WTC11 (cell line): Measurements from ENCODE around the gene KCNB1.

ENCODE experiments used
- CREM ChIP-seq: sonication (generic); formaldehyde crosslinking; IDR thresholded peaks from 2 replicates; pipeline ENCODE4 v1.8.1; 2022; ENCODE audit warnings: mild to moderate bottlenecking, missing genetic modification reagents, moderate library complexity
- FOXP1 ChIP-seq: sonication (generic); formaldehyde crosslinking; IDR thresholded peaks from 2 replicates; pipeline ENCODE4 v1.8.0; 2022; ENCODE audit warnings: missing genetic modification reagents, mild to moderate bottlenecking, moderate library complexity, borderline replicate concordance
- JUN ChIP-seq: sonication (generic); formaldehyde crosslinking; IDR thresholded peaks from 2 replicates; pipeline ENCODE4 v1.8.0; 2023; ENCODE audit warnings: mild to moderate bottlenecking, missing genetic modification reagents
- SP1 ChIP-seq: sonication (generic); formaldehyde crosslinking; conservative IDR thresholded peaks from 2 replicates; pipeline ENCODE4 v1.8.1; 2022; ENCODE audit warnings: missing genetic modification reagents
- ZNF423 ChIP-seq: fragments of 250-450 bp; sonication (Bioruptor Pico); IDR thresholded peaks from 2 replicates; pipeline ENCODE4 v2.1.2; 2022; ENCODE audit warnings: mild to moderate bottlenecking, moderate library complexity
- TF ChIP-seq, protein P1 (sequence below): sonication (generic); formaldehyde crosslinking; IDR thresholded peaks from 2 replicates; pipeline ENCODE4 v1.8.1; 2023; ENCODE audit warnings: mild to moderate bottlenecking, missing genetic modification reagents
- TF ChIP-seq, protein P2 (sequence below): fragments of 200-600 bp; IDR thresholded peaks from 2 replicates; pipeline ENCODE4 v1.8.0; 2022; ENCODE audit warnings: antibody characterized with exemption
- TF ChIP-seq, protein P3 (sequence below): sonication (generic); formaldehyde crosslinking; IDR thresholded peaks from 2 replicates; pipeline ENCODE4 v1.8.1; 2022; ENCODE audit warnings: missing genetic modification reagents, borderline replicate concordance

DNA sequence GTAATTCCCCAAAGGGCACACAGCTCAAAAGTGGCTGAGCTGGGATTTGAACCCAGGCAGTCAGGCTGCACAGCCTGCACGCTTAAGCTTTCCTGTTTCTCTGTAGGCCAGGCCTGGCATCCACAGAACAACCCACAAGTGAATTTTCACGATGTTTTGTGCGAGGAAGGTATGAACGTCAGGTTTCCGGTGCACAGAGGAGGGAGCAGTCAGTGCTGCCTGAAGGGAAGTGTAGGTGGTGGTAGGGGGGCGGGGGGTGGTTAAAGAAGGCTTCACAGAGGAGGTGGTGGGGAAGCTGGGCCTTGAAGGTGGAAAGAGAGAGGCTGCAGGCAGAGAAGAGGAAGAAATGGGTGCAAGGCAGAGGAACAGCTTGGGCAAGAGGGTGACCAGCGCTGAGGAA is 14.1 kb downstream of the KCNB1 start:
- TF ChIP-seq, protein P1, sequence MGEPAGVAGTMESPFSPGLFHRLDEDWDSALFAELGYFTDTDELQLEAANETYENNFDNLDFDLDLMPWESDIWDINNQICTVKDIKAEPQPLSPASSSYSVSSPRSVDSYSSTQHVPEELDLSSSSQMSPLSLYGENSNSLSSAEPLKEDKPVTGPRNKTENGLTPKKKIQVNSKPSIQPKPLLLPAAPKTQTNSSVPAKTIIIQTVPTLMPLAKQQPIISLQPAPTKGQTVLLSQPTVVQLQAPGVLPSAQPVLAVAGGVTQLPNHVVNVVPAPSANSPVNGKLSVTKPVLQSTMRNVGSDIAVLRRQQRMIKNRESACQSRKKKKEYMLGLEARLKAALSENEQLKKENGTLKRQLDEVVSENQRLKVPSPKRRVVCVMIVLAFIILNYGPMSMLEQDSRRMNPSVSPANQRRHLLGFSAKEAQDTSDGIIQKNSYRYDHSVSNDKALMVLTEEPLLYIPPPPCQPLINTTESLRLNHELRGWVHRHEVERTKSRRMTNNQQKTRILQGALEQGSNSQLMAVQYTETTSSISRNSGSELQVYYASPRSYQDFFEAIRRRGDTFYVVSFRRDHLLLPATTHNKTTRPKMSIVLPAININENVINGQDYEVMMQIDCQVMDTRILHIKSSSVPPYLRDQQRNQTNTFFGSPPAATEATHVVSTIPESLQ = no peak
- TF ChIP-seq, protein P2, sequence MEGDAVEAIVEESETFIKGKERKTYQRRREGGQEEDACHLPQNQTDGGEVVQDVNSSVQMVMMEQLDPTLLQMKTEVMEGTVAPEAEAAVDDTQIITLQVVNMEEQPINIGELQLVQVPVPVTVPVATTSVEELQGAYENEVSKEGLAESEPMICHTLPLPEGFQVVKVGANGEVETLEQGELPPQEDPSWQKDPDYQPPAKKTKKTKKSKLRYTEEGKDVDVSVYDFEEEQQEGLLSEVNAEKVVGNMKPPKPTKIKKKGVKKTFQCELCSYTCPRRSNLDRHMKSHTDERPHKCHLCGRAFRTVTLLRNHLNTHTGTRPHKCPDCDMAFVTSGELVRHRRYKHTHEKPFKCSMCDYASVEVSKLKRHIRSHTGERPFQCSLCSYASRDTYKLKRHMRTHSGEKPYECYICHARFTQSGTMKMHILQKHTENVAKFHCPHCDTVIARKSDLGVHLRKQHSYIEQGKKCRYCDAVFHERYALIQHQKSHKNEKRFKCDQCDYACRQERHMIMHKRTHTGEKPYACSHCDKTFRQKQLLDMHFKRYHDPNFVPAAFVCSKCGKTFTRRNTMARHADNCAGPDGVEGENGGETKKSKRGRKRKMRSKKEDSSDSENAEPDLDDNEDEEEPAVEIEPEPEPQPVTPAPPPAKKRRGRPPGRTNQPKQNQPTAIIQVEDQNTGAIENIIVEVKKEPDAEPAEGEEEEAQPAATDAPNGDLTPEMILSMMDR = no peak
- TF ChIP-seq SP1 (CRISPR knock-in tag) (no peak), JUN (CRISPR knock-in tag) (no peak), CREM (CRISPR knock-in tag) (no peak), ZNF423 (no peak), FOXP1 (CRISPR knock-in tag) (no peak)
- TF ChIP-seq, protein P3, sequence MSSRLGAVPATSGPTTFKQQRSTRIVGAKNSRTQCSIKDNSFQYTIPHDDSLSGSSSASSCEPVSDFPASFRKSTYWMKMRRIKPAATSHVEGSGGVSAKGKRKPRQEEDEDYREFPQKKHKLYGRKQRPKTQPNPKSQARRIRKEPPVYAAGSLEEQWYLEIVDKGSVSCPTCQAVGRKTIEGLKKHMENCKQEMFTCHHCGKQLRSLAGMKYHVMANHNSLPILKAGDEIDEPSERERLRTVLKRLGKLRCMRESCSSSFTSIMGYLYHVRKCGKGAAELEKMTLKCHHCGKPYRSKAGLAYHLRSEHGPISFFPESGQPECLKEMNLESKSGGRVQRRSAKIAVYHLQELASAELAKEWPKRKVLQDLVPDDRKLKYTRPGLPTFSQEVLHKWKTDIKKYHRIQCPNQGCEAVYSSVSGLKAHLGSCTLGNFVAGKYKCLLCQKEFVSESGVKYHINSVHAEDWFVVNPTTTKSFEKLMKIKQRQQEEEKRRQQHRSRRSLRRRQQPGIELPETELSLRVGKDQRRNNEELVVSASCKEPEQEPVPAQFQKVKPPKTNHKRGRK = no peak
